Tibial nerve (tissue), 4 donors: ENCODE data around the gene BAG5.

ENCODE experiments used
- CTCF ChIP-seq, 5 experiments: fragments of 200-600 bp in 3 of 5; fragments of 450-650 bp in 2 of 5; sonication (generic) in 3 of 5; IDR thresholded peaks; one replicate each; pipeline ENCODE4 v1.5.1; 2016 to 2019; ENCODE audit warnings: antibody characterized with exemption in 5 of 5, mild to moderate bottlenecking in 3 of 5, moderate library complexity in 2 of 5
- EP300 ChIP-seq, 2 donors: sonication (generic); formaldehyde crosslinking; IDR thresholded peaks; one replicate each; pipeline ENCODE4 v1.6.1; 2017; ENCODE audit warnings: antibody characterized with exemption in 2 of 2, mild to moderate bottlenecking in 1 of 2
- POLR2A ChIP-seq, 2 donors: fragments of 450-650 bp; IDR thresholded peaks; one replicate each; pipeline ENCODE4 v1.6.1; 2017; ENCODE audit warnings: antibody characterized with exemption in 2 of 2, mild to moderate bottlenecking in 2 of 2, moderate library complexity in 2 of 2

- TF ChIP-seq CTCF (IDR thresholded peaks at IDR 0.05) (no peak), POLR2A (IDR thresholded peaks at IDR 0.05) (no peak), EP300 (IDR thresholded peaks at IDR 0.05) (no peak)
Observed at GRCh38 chr14:103526247-103526913, 36.1 kb downstream of the BAG5 start.
